ENCODE measurements around the gene PTPN9.
"Not testable (repeated sequence)": the region's sequence is repeated elsewhere in the genome, so short reads cannot be mapped to it uniquely, and the experiment has no call there.

PTPN9 gene

GRCh38 chr15:75598361-75598760 is 19.2 kb upstream of the PTPN9 start:
- no peak for FAIRE-seq
- TF ChIP-seq POLR2A (IDR thresholded peaks at IDR 0.05; ENCODE audit: low read depth, low read length) (no peak), POLR2AphosphoS5 (IDR thresholded peaks at IDR 0.05; ENCODE audit: low read depth, low read length) (no peak), TAF1 (IDR thresholded peaks at IDR 0.05; ENCODE audit: borderline replicate concordance, low read depth, low read length) (no peak)

GRCh38 chr15:75597667-75598341 is 18.7 kb upstream of the PTPN9 start:
- peak; percentile 27 for FAIRE-seq
- TF ChIP-seq TAF1 (IDR thresholded peaks at IDR 0.05; ENCODE audit: borderline replicate concordance, low read depth, low read length) (no peak), POLR2AphosphoS5 (IDR thresholded peaks at IDR 0.05; ENCODE audit: low read depth, low read length) (no peak), POLR2A (IDR thresholded peaks at IDR 0.05; ENCODE audit: low read depth, low read length) (no peak)
- no peak for DNase-seq (ENCODE audit: insufficient read length)

More at GRCh38 chr15:75598361-75598760, 19.2 kb upstream of the PTPN9 start:
- no peak for DNase-seq (ENCODE audit: insufficient read length)

GRCh38 chr15:75596703-75597345 is 17.7 kb upstream of the PTPN9 start:
- FAIRE-seq = no peak
- TF ChIP-seq TAF1 (IDR thresholded peaks at IDR 0.05; ENCODE audit: borderline replicate concordance, low read depth, low read length) (no peak), POLR2A (IDR thresholded peaks at IDR 0.05; ENCODE audit: low read depth, low read length) (no peak), POLR2AphosphoS5 (IDR thresholded peaks at IDR 0.05; ENCODE audit: low read depth, low read length) (no peak)
- DNase-seq (ENCODE audit: insufficient read length) = no peak

GRCh38 chr15:75594276-75594675 is 15.2 kb upstream of the PTPN9 start:
- FAIRE-seq = no peak
- no peak for DNase-seq (ENCODE audit: insufficient read length)
- TF ChIP-seq POLR2AphosphoS5 (IDR thresholded peaks at IDR 0.05; ENCODE audit: low read depth, low read length) (no peak), TAF1 (IDR thresholded peaks at IDR 0.05; ENCODE audit: borderline replicate concordance, low read depth, low read length) (no peak), POLR2A (IDR thresholded peaks at IDR 0.05; ENCODE audit: low read depth, low read length) (no peak)

- TF ChIP-seq POLR2A (IDR thresholded peaks at IDR 0.05; ENCODE audit: low read depth, low read length) (no peak), POLR2AphosphoS5 (IDR thresholded peaks at IDR 0.05; ENCODE audit: low read depth, low read length) (no peak), TAF1 (IDR thresholded peaks at IDR 0.05; ENCODE audit: borderline replicate concordance, low read depth, low read length) (no peak)
- no peak for FAIRE-seq
Measured at GRCh38 chr15:75591655-75592364, 12.7 kb upstream of the PTPN9 start.

GRCh38 chr15:75590239-75590638 is 11.1 kb upstream of the PTPN9 start:
- TF ChIP-seq TAF1 (IDR thresholded peaks at IDR 0.05; ENCODE audit: borderline replicate concordance, low read depth, low read length) (no peak), POLR2A (IDR thresholded peaks at IDR 0.05; ENCODE audit: low read depth, low read length) (no peak), POLR2AphosphoS5 (IDR thresholded peaks at IDR 0.05; ENCODE audit: low read depth, low read length) (no peak)
- DNase-seq (ENCODE audit: insufficient read length) (no peak), FAIRE-seq (no peak)

More at GRCh38 chr15:75591655-75592364, 12.7 kb upstream of the PTPN9 start:
- DNase-seq (ENCODE audit: insufficient read length) = no peak

GRCh38 chr15:75589071-75589470 is 10.0 kb upstream of the PTPN9 start:
- TF ChIP-seq TAF1 (IDR thresholded peaks at IDR 0.05; ENCODE audit: borderline replicate concordance, low read depth, low read length) (no peak), POLR2AphosphoS5 (IDR thresholded peaks at IDR 0.05; ENCODE audit: low read depth, low read length) (no peak), POLR2A (IDR thresholded peaks at IDR 0.05; ENCODE audit: low read depth, low read length) (no peak)
- DNase-seq (ENCODE audit: insufficient read length) (no peak), FAIRE-seq (no peak)

- not testable (repeated sequence) for FAIRE-seq; DNase-seq (ENCODE audit: insufficient read length)
Measured at GRCh38 chr15:75586422-75586821, 7.3 kb upstream of the PTPN9 start.

GRCh38 chr15:75584121-75584520 is 5.0 kb upstream of the PTPN9 start:
- no peak for TF ChIP-seq TAF1 (IDR thresholded peaks at IDR 0.05; ENCODE audit: borderline replicate concordance, low read depth, low read length)
- no peak for TF ChIP-seq POLR2AphosphoS5 (IDR thresholded peaks at IDR 0.05; ENCODE audit: low read depth, low read length)
- no peak for TF ChIP-seq POLR2A (IDR thresholded peaks at IDR 0.05; ENCODE audit: low read depth, low read length)
- no peak for FAIRE-seq
- DNase-seq (ENCODE audit: insufficient read length) = no peak

- TF ChIP-seq TAF1 (IDR thresholded peaks at IDR 0.05; ENCODE audit: borderline replicate concordance, low read depth, low read length) (no peak), POLR2AphosphoS5 (IDR thresholded peaks at IDR 0.05; ENCODE audit: low read depth, low read length) (no peak), POLR2A (IDR thresholded peaks at IDR 0.05; ENCODE audit: low read depth, low read length) (no peak)
- FAIRE-seq (no peak), DNase-seq (ENCODE audit: insufficient read length) (no peak)
Measured at GRCh38 chr15:75583701-75584100, 4.6 kb upstream of the PTPN9 start.

- not testable (repeated sequence) for FAIRE-seq; DNase-seq (ENCODE audit: insufficient read length)
Measured at GRCh38 chr15:75582943-75583342, 3.8 kb upstream of the PTPN9 start.
